SK-N-SH (cell line): ENCODE data around the gene BOK. TPM values are rescaled to one million over a fixed set of nuclear protein-coding genes. Genes with fewer than 3 reads are reported as not detected.

ENCODE experiments used
- CTCF ChIA-PET: fragments of 300-600, 350-600 bp; formaldehyde crosslinking; extraction: SDS; loops from one replicate; lab custom pipeline; 2021; lab: Yijun Ruan, JAX
- POLR2A ChIA-PET: fragments of 350-600 bp; sonication (Branson Sonifier 250); formaldehyde crosslinking; extraction: SDS; loops from one replicate; lab custom pipeline; 2020; ENCODE audit warnings: antibody characterized with exemption, inconsistent platforms; lab: Yijun Ruan, JAX
- DNase-seq: peaks from one replicate; pipeline ENCODE4 v3.0.0; 2012
- H2AFZ ChIP-seq: fragments of 200-600 bp; sonication (generic); 2 replicates; pipeline ENCODE4 v1.8.1; 2016; ENCODE audit warnings: antibody characterized with exemption, mild to moderate bottlenecking, low read depth
- H3F3A ChIP-seq: fragments of 200-600 bp; sonication (generic); replicated peaks from 2 replicates; pipeline ENCODE3; 2016; ENCODE audit warnings: antibody characterized with exemption, mild to moderate bottlenecking; ENCODE audit not compliant: insufficient read depth
- H3K27ac ChIP-seq, 2 experiments: fragments of 200-500 bp in 1 of 2; fragments of 200-600 bp in 1 of 2; sonication (Bioruptor generic) in 1 of 2; sonication (generic), shearing (Covaris generic) in 1 of 2; 2 replicates each; pipeline versions ENCODE4 v1.5.1 to v1.6.1; 2014 to 2016; ENCODE audit warnings: low read depth in 2 of 2, inconsistent platforms in 1 of 2, low read length in 1 of 2, mild to moderate bottlenecking in 1 of 2, mixed read lengths in 1 of 2
- H3K27me3 ChIP-seq: fragments of 200-600 bp; sonication (generic), shearing (Covaris generic); 2 replicates; pipeline ENCODE4 v1.6.1; 2016; ENCODE audit warnings: mixed run types; ENCODE audit not compliant: insufficient read depth
- H3K36me3 ChIP-seq, 2 experiments: fragments of 200-500 bp in 1 of 2; fragments of 200-600 bp in 1 of 2; sonication (Bioruptor generic) in 1 of 2; sonication (generic) in 1 of 2; replicated peaks in 1 of 2; 2 replicates each; pipeline versions ENCODE3 to v1.5.1; 2014 to 2016; ENCODE audit warnings: low read length in 1 of 2, mild to moderate bottlenecking in 1 of 2; ENCODE audit not compliant: insufficient read depth in 2 of 2, control insufficient read depth in 1 of 2
- H3K4me1 ChIP-seq, 2 experiments: fragments of 200-500 bp in 1 of 2; fragments of 200-600 bp in 1 of 2; sonication (Bioruptor generic) in 1 of 2; sonication (generic), shearing (Covaris generic) in 1 of 2; 2 replicates each; pipeline versions ENCODE4 v1.5.1 to v1.6.1; 2014 to 2016; ENCODE audit warnings: low read depth in 1 of 2, low read length in 1 of 2, mixed run types in 1 of 2; ENCODE audit not compliant: insufficient read depth in 2 of 2, control insufficient read depth in 1 of 2
- H3K4me2 ChIP-seq: fragments of 200-600 bp; sonication (generic), shearing (Covaris generic); 2 replicates; pipeline ENCODE4 v1.6.1; 2017; ENCODE audit warnings: mixed run types
- H3K4me3 ChIP-seq, 2 experiments: fragments of 200-500 bp in 1 of 2; fragments of 200-600 bp in 1 of 2; sonication (Bioruptor generic) in 1 of 2; sonication (generic), shearing (Covaris generic) in 1 of 2; 2 replicates each; pipeline versions ENCODE4 v1.5.1 to v1.8.1; 2014 to 2016; ENCODE audit warnings: low read depth in 2 of 2, inconsistent platforms in 1 of 2, low read length in 1 of 2, mild to moderate bottlenecking in 1 of 2, mixed read lengths in 1 of 2, moderate library complexity in 1 of 2
- H3K79me2 ChIP-seq: fragments of 200-600 bp; sonication (generic); 2 replicates; pipeline ENCODE4 v1.8.1; 2017; ENCODE audit warnings: mild to moderate bottlenecking; ENCODE audit not compliant: insufficient read depth
- H3K9ac ChIP-seq: fragments of 200-600 bp; sonication (generic); 2 replicates; pipeline ENCODE4 v1.6.1; 2017; ENCODE audit warnings: mixed run types
- H3K9me2 ChIP-seq: fragments of 200-600 bp; sonication (generic); 2 replicates; pipeline ENCODE4 v1.6.1; 2017; ENCODE audit warnings: mixed run types
- H3K9me3 ChIP-seq: fragments of 200-600 bp; sonication (generic); 2 replicates; pipeline ENCODE4 v1.6.1; 2017; ENCODE audit warnings: mixed run types, mild to moderate bottlenecking, moderate library complexity
- H4K20me1 ChIP-seq: fragments of 200-600 bp; sonication (generic); 2 replicates; pipeline ENCODE4 v1.6.1; 2017; ENCODE audit warnings: mild to moderate bottlenecking, mixed run types; ENCODE audit not compliant: insufficient read depth
- CHD2 ChIP-seq: fragments of 150-350 bp; IDR thresholded peaks from 2 replicates; pipeline ENCODE4 v1.6.1; 2018; ENCODE audit warnings: low read length; ENCODE audit not compliant: partially characterized antibody
- ELF1 ChIP-seq: IDR thresholded peaks from 2 replicates; pipeline ENCODE4 v1.4.0; 2012
- EP300 ChIP-seq, 2 experiments: IDR thresholded peaks; 2 replicates each; pipeline versions ENCODE4 v1.4.0 to v1.6.1; 2012; ENCODE audit warnings: borderline replicate concordance in 1 of 2, low read depth in 1 of 2, low read length in 1 of 2
- EZH2phosphoT487 ChIP-seq: fragments of 200-600 bp; sonication (generic); IDR thresholded peaks from 2 replicates; pipeline ENCODE4 v1.6.1; 2017; ENCODE audit warnings: low read depth, mixed run types, mild to moderate bottlenecking, antibody characterized with exemption, moderate library complexity, borderline replicate concordance
- GABPA ChIP-seq: IDR thresholded peaks from 2 replicates; pipeline ENCODE4 v1.4.0; 2012; ENCODE audit warnings: low read depth, mild to moderate bottlenecking
- IRF3 ChIP-seq: fragments of 150-350 bp; IDR thresholded peaks from 2 replicates; pipeline ENCODE4 v1.6.1; 2016; ENCODE audit warnings: mild to moderate bottlenecking, low read depth, low read length
- MAX ChIP-seq: IDR thresholded peaks from 2 replicates; pipeline ENCODE4 v1.4.0; 2012; ENCODE audit warnings: low read depth
- MEF2A ChIP-seq: IDR thresholded peaks from 2 replicates; pipeline ENCODE4 v1.4.0; 2012; ENCODE audit warnings: low read depth, borderline replicate concordance
- POLR2AphosphoS5 ChIP-seq: IDR thresholded peaks from 2 replicates; pipeline ENCODE4 v1.6.1; 2012; ENCODE audit warnings: low read depth, low read length
- RCOR1 ChIP-seq: fragments of 150-350 bp; IDR thresholded peaks from 2 replicates; pipeline ENCODE4 v1.6.1; 2017; ENCODE audit warnings: antibody characterized with exemption, low read length
- TAF1 ChIP-seq: IDR thresholded peaks from 2 replicates; pipeline ENCODE4 v1.6.1; 2012; ENCODE audit warnings: low read depth, mild to moderate bottlenecking, low read length, moderate library complexity, borderline replicate concordance
- TCF12 ChIP-seq: IDR thresholded peaks from 2 replicates; pipeline ENCODE4 v1.4.0; 2012
- YY1 ChIP-seq: IDR thresholded peaks from 2 replicates; pipeline ENCODE4 v1.4.0; 2012; ENCODE audit warnings: low read depth, mild to moderate bottlenecking
- WGBS: methylation state at CpG from one replicate; pipeline ENCODE4 v1.1.6; 2017; ENCODE audit warnings: low lambda C conversion rate; 5-methylcytosine and 5-hydroxymethylcytosine counted together
- polyA plus RNA-seq, 3 experiments: library from polyadenylated mRNA; depleted of rRNA; stranded (reverse); fragments of >200 nt; gene quantifications; 2 replicates each; pipeline ENCODE4 v1.2.3, GENCODE V29; 2012
- TF ChIP-seq, protein P1 (sequence below): fragments of 200-600 bp; sonication (generic); IDR thresholded peaks from 2 replicates; pipeline ENCODE4 v1.6.1; 2017; ENCODE audit warnings: antibody characterized with exemption, mild to moderate bottlenecking, moderate library complexity
- TF ChIP-seq, protein P2 (sequence below): IDR thresholded peaks from 2 replicates; pipeline ENCODE4 v1.6.1; 2012; ENCODE audit warnings: mild to moderate bottlenecking, low read depth, low read length, moderate library complexity

BOK gene
- polyA plus RNA-seq, 1 of the 3 experiments (the other 2 are of a cell fraction) = 1.7 TPM

DNA sequence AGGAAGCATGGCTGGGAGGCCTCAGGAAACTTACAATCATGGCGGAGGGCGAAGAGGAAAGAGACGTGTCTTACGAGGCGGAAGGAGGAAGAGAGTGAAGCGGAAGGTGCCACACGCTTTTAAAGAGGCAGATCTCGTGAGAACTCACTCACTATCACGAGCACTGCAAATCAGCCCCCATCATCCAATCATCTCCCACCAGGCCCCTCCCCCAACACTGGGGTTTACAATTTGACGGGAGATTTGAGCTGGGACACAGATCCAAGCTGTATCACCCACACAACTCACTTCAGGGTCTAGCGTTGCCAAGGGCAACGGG is 5.1 kb upstream of the BOK start:
- Histone ChIP-seq H3K9ac (no peak overlapping the region), H3K4me1 (no peaks in the 10 kb centered on the region; a peak in 1 of 4 replicates), H3K79me2 (no peaks in the 10 kb centered on the region), H3K36me3 (no peaks in the 10 kb centered on the region), H3K27ac (no peak overlapping the region), H3F3A (no peaks in the 10 kb centered on the region), H3K4me3 (no peak overlapping the region), H4K20me1 (no peaks in the 10 kb centered on the region), H2AFZ (no peak overlapping the region), H3K4me2 (no peak overlapping the region), H3K27me3 (peaks cover 7% of the 10 kb centered on the region; the same call in 1 of the 2 replicates), H3K9me2 (no peaks in the 10 kb centered on the region), H3K9me3 (peaks cover 12% of the 10 kb centered on the region; the same call in 1 of the 2 replicates)
- TF ChIP-seq, protein P1, sequence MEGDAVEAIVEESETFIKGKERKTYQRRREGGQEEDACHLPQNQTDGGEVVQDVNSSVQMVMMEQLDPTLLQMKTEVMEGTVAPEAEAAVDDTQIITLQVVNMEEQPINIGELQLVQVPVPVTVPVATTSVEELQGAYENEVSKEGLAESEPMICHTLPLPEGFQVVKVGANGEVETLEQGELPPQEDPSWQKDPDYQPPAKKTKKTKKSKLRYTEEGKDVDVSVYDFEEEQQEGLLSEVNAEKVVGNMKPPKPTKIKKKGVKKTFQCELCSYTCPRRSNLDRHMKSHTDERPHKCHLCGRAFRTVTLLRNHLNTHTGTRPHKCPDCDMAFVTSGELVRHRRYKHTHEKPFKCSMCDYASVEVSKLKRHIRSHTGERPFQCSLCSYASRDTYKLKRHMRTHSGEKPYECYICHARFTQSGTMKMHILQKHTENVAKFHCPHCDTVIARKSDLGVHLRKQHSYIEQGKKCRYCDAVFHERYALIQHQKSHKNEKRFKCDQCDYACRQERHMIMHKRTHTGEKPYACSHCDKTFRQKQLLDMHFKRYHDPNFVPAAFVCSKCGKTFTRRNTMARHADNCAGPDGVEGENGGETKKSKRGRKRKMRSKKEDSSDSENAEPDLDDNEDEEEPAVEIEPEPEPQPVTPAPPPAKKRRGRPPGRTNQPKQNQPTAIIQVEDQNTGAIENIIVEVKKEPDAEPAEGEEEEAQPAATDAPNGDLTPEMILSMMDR = no peak
- TF ChIP-seq IRF3 (no peak), GABPA (no peak), POLR2AphosphoS5 (no peak), CHD2 (no peak), MAX (no peak)
- TF ChIP-seq, protein P2, sequence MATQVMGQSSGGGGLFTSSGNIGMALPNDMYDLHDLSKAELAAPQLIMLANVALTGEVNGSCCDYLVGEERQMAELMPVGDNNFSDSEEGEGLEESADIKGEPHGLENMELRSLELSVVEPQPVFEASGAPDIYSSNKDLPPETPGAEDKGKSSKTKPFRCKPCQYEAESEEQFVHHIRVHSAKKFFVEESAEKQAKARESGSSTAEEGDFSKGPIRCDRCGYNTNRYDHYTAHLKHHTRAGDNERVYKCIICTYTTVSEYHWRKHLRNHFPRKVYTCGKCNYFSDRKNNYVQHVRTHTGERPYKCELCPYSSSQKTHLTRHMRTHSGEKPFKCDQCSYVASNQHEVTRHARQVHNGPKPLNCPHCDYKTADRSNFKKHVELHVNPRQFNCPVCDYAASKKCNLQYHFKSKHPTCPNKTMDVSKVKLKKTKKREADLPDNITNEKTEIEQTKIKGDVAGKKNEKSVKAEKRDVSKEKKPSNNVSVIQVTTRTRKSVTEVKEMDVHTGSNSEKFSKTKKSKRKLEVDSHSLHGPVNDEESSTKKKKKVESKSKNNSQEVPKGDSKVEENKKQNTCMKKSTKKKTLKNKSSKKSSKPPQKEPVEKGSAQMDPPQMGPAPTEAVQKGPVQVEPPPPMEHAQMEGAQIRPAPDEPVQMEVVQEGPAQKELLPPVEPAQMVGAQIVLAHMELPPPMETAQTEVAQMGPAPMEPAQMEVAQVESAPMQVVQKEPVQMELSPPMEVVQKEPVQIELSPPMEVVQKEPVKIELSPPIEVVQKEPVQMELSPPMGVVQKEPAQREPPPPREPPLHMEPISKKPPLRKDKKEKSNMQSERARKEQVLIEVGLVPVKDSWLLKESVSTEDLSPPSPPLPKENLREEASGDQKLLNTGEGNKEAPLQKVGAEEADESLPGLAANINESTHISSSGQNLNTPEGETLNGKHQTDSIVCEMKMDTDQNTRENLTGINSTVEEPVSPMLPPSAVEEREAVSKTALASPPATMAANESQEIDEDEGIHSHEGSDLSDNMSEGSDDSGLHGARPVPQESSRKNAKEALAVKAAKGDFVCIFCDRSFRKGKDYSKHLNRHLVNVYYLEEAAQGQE = no peak
- ChIA-PET CTCF (no interaction called here), POLR2A (no interaction called here)
- 79% methylated on average over 11 of the region's 12 CpGs for WGBS
- DNase-seq = no peak

GRCh38 chr2:241553981-241554380 is 4.6 kb upstream of the BOK start:
- ChIA-PET POLR2A (no interaction called here), CTCF (interaction anchor here (1.0 to 1.2 kb wide), 2 partner anchors 44 to 105 kb away, joined by 4 to 5 read pairs; no protein-coding TSS in a partner anchor)
- Histone ChIP-seq H3K4me2 (no peak overlapping the region), H3K4me1 (no peaks in the 10 kb centered on the region; a peak in 1 of 4 replicates), H3F3A (no peaks in the 10 kb centered on the region), H3K27me3 (peaks cover 8% of the 10 kb centered on the region; the same call in 1 of the 2 replicates), H3K36me3 (no peaks in the 10 kb centered on the region), H2AFZ (no peak overlapping the region), H3K79me2 (no peaks in the 10 kb centered on the region), H3K27ac (no peak overlapping the region), H3K9me3 (peaks cover 12% of the 10 kb centered on the region; the same call in 1 of the 2 replicates), H3K4me3 (no peak overlapping the region), H3K9me2 (no peaks in the 10 kb centered on the region), H3K9ac (no peak overlapping the region), H4K20me1 (no peaks in the 10 kb centered on the region)
- 40% methylated on average over 4 of the region's 6 CpGs for WGBS
- TF ChIP-seq RCOR1 (no peak), EZH2phosphoT487 (no peak), EP300 (IDR thresholded peaks at IDR 0.05; ENCODE audit: borderline replicate concordance in 1 of 2, low read depth in 1 of 2, low read length in 1 of 2) (no peak), YY1 (no peak), MEF2A (no peak), ELF1 (no peak), TCF12 (no peak), TAF1 (no peak), IRF3 (no peak)
- no peak for DNase-seq
